ENCODE measurements around the gene SEMA3C. TPM values are rescaled to one million over a fixed set of nuclear protein-coding genes. Genes with fewer than 3 reads are reported as not detected.

Gene SEMA3C
- total RNA-seq, 1 donor from 2014 or later: 67.8 TPM

DNA sequence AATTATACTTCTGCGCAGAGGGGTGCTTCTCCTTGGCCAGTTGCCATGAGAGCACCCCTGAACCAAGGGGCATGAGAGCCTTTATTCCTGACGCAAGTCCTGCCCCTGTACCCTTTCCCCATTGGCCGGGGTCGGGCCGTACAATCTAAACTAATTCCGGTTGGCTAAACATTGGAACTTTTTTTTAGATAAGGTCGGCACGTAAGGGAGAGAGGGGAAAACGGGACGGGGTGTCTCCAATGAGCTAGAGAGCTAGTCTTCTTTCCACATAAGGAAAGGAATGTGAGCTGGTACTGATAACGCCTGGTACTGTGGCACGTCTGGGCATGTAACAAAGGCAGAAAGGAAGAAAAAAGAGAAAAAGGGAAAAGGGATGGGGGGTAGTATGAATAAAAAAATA is 183.5 kb downstream of the SEMA3C start:
- intact Hi-C loops (cut with DNase I): no loop called here
- ATAC-seq: no peak
- no peak for DNase-seq (ENCODE audit: missing footprints)

DNA sequence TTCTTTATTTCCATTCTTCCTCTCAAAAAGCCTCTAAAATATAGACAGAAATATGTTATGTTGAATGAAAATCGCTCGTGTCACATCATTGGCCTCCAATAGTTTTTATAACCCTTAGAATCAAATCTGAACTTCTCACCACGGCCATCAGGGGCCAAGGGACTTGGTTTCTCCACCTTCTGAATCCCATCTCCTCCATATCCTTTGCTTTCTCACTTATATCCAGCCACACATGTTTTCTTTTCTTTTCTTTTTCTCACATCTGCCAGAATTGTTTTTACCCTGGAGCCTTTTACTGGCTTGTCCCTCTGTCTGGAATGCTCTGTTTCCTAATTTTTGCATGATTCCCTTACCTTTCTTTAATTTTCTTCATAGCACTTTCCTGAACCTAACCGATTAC is 184.8 kb downstream of the SEMA3C start:
- ATAC-seq (no peak), DNase-seq (ENCODE audit: missing footprints) (no peak)
- intact Hi-C loops (cut with DNase I): no loop called here

DNA sequence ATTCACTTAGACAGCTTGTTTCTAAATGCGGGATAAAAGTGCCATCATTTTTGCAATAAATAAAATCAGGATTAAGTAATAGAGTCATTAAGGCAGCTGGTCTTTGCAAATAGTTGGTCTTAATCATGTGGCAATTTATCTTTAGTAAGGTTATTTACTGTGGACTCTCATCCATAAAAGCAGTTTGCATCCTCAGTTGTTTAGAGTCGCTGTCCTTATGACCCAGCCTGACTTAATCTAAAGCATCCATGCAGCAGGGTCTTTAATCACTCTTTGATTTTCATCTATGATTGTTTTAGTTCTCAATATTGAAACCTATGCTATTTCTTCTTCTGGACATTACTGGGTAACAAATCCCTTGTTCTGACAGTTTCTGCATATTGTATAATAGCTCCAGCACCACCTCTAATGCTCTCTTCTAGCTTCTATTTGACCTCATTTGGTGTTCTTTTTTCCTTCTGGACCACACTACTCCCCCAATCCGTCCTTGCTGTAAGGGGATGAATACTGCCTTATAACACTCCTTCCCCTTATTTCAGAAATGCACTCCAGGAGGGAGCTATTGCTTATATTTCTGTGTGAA is 185.4 kb downstream of the SEMA3C start:
- ATAC-seq (no peak), DNase-seq (ENCODE audit: missing footprints) (no peak)
- intact Hi-C loops (cut with DNase I): no loop called here

GRCh38 chr7:80732630-80733029 is 186.2 kb downstream of the SEMA3C start:
- intact Hi-C loops (cut with DNase I): no loop called here
- DNase-seq (ENCODE audit: missing footprints): no peak
- no peak for ATAC-seq

DNA sequence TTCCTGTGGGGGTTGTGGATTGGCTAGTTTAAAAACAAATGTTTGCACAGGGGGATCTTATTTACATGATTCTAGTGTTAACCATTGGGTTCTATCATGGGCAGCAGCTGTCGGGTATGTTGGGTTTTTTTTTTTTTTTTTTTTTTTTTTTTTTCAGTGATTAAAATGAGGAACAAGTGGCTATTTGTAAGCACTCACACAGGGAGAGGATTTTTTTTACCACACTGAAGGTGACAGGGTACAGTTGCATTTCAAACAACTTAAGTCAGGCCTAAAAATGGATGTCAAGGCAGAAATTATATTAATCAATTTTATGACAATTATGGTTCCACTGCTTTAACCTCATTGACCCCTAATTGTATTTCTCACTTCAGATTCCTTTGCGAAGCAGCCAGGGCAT is 187.6 kb downstream of the SEMA3C start:
- ATAC-seq (no peak), DNase-seq (ENCODE audit: missing footprints) (no peak)
- intact Hi-C loops (cut with DNase I): no loop called here

GRCh38 chr7:80729591-80730320 is 189.1 kb downstream of the SEMA3C start:
- peak; percentile 78 for ATAC-seq
- no peak for DNase-seq (ENCODE audit: missing footprints)
- intact Hi-C loops (cut with DNase I): no loop called here

GRCh38 chr7:80726666-80727065 is 192.2 kb downstream of the SEMA3C start:
- ATAC-seq (no peak), DNase-seq (ENCODE audit: missing footprints) (no peak)
- intact Hi-C loops (cut with DNase I): no loop called here

DNA sequence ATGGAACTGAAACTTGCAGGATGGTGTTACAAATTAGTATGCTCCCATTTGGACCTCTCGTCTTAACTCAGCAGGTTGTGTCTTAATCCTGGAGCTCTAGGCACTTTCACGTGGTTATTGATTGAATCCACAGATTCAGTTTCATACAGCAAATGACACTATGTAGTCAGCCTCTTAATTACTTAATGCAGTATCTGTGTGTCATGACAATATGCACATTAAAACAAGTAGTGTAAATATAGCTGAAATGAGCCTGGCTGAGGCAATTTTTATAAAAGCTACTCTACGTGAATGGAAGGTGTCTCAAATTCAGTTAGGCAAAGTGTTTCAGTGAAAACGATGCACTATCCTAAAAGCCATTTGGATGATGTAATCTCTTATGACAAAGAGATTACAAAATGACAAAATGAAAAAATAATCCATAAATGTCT is 193.7 kb downstream of the SEMA3C start:
- intact Hi-C loops (cut with DNase I): no loop called here
- DNase-seq (ENCODE audit: missing footprints) (no peak), ATAC-seq (no peak)

- no peak for ATAC-seq
Observed at GRCh38 chr7:80724249-80724871, 194.5 kb downstream of the SEMA3C start.

DNA sequence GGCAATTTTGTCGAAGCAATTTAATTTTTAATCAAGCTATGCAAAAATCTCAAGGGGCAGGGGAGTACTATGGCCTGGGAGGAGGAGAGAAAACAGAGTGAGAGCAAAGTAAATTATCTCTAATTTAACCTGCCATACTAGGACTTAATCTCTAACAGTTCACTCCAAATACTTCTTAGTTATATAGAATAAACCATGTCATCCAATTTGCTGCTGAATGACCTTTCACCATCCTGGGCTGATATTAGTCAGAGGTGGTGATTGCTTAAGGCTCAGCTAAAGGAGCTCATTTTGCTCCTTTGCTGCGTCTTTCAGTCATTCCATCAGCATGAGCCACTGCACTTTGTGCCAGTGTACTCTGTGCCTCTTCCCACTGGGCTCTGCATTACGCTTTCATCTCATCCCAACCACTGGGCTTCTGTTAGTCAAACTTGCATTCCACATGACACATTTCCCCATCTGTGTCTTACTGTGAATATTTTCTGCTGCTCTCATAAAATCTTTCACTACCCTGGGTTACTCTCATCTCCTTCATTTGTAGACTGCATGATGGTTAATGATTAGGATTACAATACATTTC is 196.1 kb downstream of the SEMA3C start:
- DNase-seq (ENCODE audit: missing footprints): no peak
- intact Hi-C loops (cut with DNase I): no loop called here
- peak; percentile 92 for ATAC-seq

More at GRCh38 chr7:80724249-80724871, 194.5 kb downstream of the SEMA3C start:
- DNase-seq (ENCODE audit: missing footprints): no peak
- intact Hi-C loops (cut with DNase I): no loop called here

DNA sequence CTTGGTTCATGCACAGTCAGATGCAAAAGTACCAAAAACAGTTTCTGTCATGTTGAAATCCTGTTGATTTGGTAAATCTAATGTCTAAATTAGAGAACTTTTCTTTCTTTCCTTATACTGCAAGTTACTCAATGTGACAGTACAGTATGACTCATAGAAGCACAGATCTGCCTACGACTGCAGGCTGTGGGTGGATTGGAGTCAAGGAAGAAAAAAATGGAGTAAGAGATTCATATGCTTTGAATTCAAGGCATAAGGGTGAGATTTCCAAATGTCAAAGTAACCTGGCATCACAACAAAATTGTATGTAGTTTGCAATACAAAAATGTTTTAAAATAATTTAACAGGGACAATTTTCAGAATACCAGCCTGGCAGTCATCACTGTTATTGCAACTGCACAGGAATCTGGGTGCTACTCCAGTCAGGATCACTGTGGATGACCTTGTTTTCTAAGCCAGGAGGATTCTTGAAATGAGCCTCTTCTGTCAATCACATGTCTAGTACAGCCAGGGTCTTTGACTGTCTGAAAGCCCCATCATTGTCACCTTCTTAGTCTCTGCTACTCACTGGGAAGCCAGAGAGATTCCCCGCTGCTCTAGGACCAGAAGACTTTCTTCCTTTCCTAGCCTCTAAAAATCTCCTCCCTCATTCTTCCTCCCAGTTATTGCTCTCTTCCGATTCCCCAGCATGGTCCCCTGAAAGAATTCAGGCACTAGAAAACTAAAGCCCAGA is 196.8 kb downstream of the SEMA3C start:
- intact Hi-C loops (cut with DNase I): no loop called here
- ATAC-seq: peak; percentile 85
- no peak for DNase-seq (ENCODE audit: missing footprints)

DNA sequence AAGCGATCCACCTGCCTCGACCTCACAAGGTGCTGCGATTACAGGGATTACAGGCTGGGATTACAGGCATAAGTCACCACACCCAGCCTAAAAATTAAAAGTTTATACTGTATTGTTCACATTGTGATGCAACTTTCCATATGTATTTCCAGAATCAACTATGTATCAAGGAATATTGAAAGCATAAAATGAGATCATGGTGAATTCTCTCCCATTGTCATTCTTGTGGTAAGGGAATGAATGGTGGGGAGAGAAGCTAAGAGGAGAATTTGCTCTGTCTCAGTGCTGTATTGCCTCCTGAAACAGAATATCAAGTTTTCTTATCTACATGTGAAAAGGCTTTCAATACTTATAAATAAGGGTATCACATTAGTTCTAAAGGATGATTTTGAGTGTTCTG is 198.7 kb downstream of the SEMA3C start:
- DNase-seq (ENCODE audit: missing footprints) (no peak), ATAC-seq (no peak)
- intact Hi-C loops (cut with DNase I): no loop called here

DNA sequence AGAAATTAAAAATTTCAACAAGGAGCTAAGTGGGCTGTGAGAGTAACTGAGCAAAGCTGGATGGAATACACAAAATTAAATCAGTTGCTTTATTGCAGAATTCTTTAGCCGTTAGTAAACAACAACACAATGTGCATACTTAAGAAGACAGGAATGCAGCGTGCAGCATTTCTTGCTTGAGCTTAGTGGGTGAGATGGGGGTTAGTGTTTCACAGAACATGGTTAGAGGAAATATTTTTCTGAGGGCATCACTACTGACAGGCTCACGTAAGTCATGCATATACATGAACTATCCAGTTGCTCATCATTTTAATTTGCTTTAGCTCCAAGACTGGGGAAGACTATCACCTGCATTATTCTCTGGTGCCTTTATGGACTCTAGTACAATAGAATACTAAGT is 199.6 kb downstream of the SEMA3C start:
- intact Hi-C loops (cut with DNase I): no loop called here
- no peak for DNase-seq (ENCODE audit: missing footprints)
- ATAC-seq: no peak

DNA sequence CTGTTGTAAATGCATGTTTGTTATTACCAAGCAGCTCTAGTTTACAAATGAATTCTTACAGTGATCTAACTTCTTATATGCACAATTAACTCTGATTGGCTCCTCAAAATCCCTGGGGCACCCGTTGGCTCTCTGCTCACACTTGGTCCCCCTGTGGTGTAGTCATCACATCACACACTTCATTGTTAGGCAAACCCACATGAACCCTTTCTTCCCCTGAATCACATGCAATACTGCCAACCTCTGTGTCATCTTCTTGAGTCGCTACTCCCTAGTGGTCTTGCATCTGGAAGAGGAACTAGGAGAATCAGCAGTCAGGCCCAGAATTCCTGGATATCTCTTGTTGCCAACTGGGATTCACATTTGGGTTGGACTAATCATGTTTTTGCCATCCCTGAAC is 207.3 kb downstream of the SEMA3C start:
- peak; percentile 62 for ATAC-seq

GRCh38 chr7:80708123-80708522 is 210.7 kb downstream of the SEMA3C start:
- ATAC-seq (no peak), DNase-seq (ENCODE audit: missing footprints) (no peak)
- intact Hi-C loops (cut with DNase I): no loop called here

More for the DNA sequence above, 207.3 kb downstream of the SEMA3C start:
- DNase-seq (ENCODE audit: missing footprints): no peak
- intact Hi-C loops (cut with DNase I): no loop called here

DNA sequence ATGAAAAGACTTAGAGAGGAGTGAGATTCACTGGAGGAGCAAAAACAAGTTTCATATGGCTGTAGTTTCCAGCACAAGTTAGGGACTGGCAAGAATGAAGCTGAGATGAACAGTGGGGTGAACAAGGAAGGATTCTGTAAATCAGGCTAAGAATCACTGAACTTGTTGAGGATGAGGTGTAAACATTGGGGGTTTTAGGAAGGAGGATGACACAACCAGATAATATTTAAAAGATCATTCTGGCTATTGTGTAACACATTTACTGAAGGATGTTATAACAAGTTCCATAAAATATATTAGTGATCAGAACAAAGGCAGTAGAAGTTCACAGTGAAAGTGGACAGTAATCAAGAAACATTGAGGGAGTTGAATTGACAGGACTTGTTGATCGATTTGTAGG is 211.5 kb downstream of the SEMA3C start:
- ATAC-seq (no peak), DNase-seq (ENCODE audit: missing footprints) (no peak)
- intact Hi-C loops (cut with DNase I): no loop called here

GRCh38 chr7:80705130-80705781 is 213.6 kb downstream of the SEMA3C start:
- ATAC-seq: no peak
- intact Hi-C loops (cut with DNase I): no loop called here

DNA sequence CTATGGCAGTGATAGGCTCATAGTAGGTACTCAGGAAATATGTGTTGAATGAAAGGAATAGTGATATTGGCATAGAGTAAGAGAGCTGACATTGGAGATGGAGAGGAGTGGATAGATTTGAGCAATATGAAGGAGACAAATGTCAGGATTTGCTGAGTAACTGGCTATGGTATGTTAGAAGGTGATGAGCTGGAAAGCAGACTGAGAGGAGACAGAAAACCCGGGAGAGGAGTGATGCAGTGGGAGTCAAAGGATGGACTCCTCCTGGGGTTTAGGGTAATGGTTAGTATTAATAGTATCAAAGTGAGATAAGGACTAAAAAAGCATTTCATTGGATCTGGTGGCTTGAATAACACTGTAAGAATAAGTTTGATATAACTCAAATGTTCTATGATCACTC is 215.6 kb downstream of the SEMA3C start:
- intact Hi-C loops (cut with DNase I): no loop called here
- DNase-seq (ENCODE audit: missing footprints) (no peak), ATAC-seq (no peak)

More at GRCh38 chr7:80705130-80705781, 213.6 kb downstream of the SEMA3C start:
- no peak for DNase-seq (ENCODE audit: missing footprints)
